WTC11 (cell line): ENCODE data around the gene NCS1. TPM values are rescaled to one million over a fixed set of nuclear protein-coding genes. Genes with fewer than 3 reads are reported as not detected.

ENCODE experiments used
- ATAC-seq: fragments of 200-7000 bp; cut with Tn5 transposase; 2 replicates; pipeline ENCODE4 v1.10.0; 2021; ENCODE audit warnings: mild to moderate bottlenecking, moderate library complexity
- CTCF ChIA-PET: fragments of 300-600 bp; sonication (Branson Sonifier 250); formaldehyde crosslinking; loops from one replicate; lab custom pipeline; 2021; ENCODE audit warnings: antibody characterized with exemption; lab: Charles Lee
- POLR2A ChIA-PET: fragments of 350-600 bp; sonication (Branson Sonifier 250); formaldehyde crosslinking; loops from one replicate; lab custom pipeline; 2021; ENCODE audit warnings: antibody characterized with exemption; lab: Charles Lee
- DNase-seq: peaks from one replicate; pipeline ENCODE4 v3.0.0; 2021; ENCODE audit warnings: low spot score
- H3K27ac Mint-ChIP-seq: 2 replicates; pipeline ENCODE4 v1.8.0; 2021; ENCODE audit warnings: mixed read lengths
- H3K27me3 Mint-ChIP-seq: 2 replicates; pipeline ENCODE4 v1.8.0; 2021; ENCODE audit warnings: low read depth, mild to moderate bottlenecking, moderate library complexity, mixed read lengths
- H3K36me3 Mint-ChIP-seq: 2 replicates; pipeline ENCODE4 v1.8.0; 2021; ENCODE audit warnings: mixed read lengths
- H3K4me1 Mint-ChIP-seq: 2 replicates; pipeline ENCODE4 v1.8.0; 2022; ENCODE audit warnings: mixed read lengths
- H3K4me3 Mint-ChIP-seq: 2 replicates; pipeline ENCODE4 v1.8.0; 2021; ENCODE audit warnings: mild to moderate bottlenecking, moderate library complexity, mixed read lengths
- H3K9me3 Mint-ChIP-seq: 2 replicates; pipeline ENCODE4 v1.8.0; 2021; ENCODE audit warnings: mixed read lengths
- ATF1 ChIP-seq: sonication (generic); formaldehyde crosslinking; IDR thresholded peaks from 2 replicates; pipeline ENCODE4 v1.8.1; 2023; ENCODE audit warnings: mild to moderate bottlenecking, moderate library complexity, missing genetic modification reagents
- CREB1 ChIP-seq: sonication (generic); formaldehyde crosslinking; IDR thresholded peaks from 2 replicates; pipeline ENCODE4 v1.8.0; 2023; ENCODE audit warnings: mild to moderate bottlenecking, missing genetic modification reagents
- E2F4 ChIP-seq: sonication (generic); formaldehyde crosslinking; IDR thresholded peaks from 2 replicates; pipeline ENCODE4 v1.8.1; 2022; ENCODE audit warnings: low read depth, mild to moderate bottlenecking, moderate library complexity, missing genetic modification reagents, borderline replicate concordance
- ELF4 ChIP-seq: sonication (generic); formaldehyde crosslinking; IDR thresholded peaks from 2 replicates; pipeline ENCODE4 v1.8.1; 2022; ENCODE audit warnings: low read depth, mild to moderate bottlenecking, moderate library complexity, missing genetic modification reagents
- ERG ChIP-seq: fragments of 250-450 bp; sonication (Bioruptor Pico); IDR thresholded peaks from 2 replicates; pipeline ENCODE4 v1.8.0; 2021; ENCODE audit warnings: mild to moderate bottlenecking
- FOXP1 ChIP-seq: sonication (generic); formaldehyde crosslinking; IDR thresholded peaks from 2 replicates; pipeline ENCODE4 v1.8.0; 2022; ENCODE audit warnings: missing genetic modification reagents, mild to moderate bottlenecking, moderate library complexity, borderline replicate concordance
- GTF2I ChIP-seq: fragments of 250-450 bp; sonication (Bioruptor Pico); conservative IDR thresholded peaks from 2 replicates; pipeline ENCODE4 v1.4.0; 2021; ENCODE audit warnings: mild to moderate bottlenecking
- JUN ChIP-seq: sonication (generic); formaldehyde crosslinking; IDR thresholded peaks from 2 replicates; pipeline ENCODE4 v1.8.0; 2023; ENCODE audit warnings: mild to moderate bottlenecking, missing genetic modification reagents
- MYBL2 ChIP-seq: sonication (generic); formaldehyde crosslinking; IDR thresholded peaks from 2 replicates; pipeline ENCODE4 v1.8.1; 2023; ENCODE audit warnings: mild to moderate bottlenecking, moderate library complexity, missing genetic modification reagents
- NFE2L1 ChIP-seq: sonication (generic); formaldehyde crosslinking; IDR thresholded peaks from 2 replicates; pipeline ENCODE4 v1.8.1; 2023; ENCODE audit warnings: missing genetic modification reagents
- NR3C1 ChIP-seq: sonication (generic); formaldehyde crosslinking; conservative IDR thresholded peaks from 2 replicates; pipeline ENCODE4 v1.8.1; 2023; ENCODE audit warnings: low read depth, mild to moderate bottlenecking, missing genetic modification reagents
- RORB ChIP-seq: fragments of 250-450 bp; sonication (Bioruptor Pico); IDR thresholded peaks from 2 replicates; pipeline ENCODE4 v1.9.0; 2021; ENCODE audit warnings: mild to moderate bottlenecking
- SMAD3 ChIP-seq: sonication (generic); formaldehyde crosslinking; IDR thresholded peaks from 2 replicates; pipeline ENCODE4 v1.8.0; 2022; ENCODE audit warnings: missing genetic modification reagents, mild to moderate bottlenecking, borderline replicate concordance
- SP1 ChIP-seq: sonication (generic); formaldehyde crosslinking; conservative IDR thresholded peaks from 2 replicates; pipeline ENCODE4 v1.8.1; 2022; ENCODE audit warnings: missing genetic modification reagents
- TEAD1 ChIP-seq: sonication (generic); formaldehyde crosslinking; IDR thresholded peaks from 2 replicates; pipeline ENCODE4 v1.8.0; 2022; ENCODE audit warnings: mild to moderate bottlenecking, missing genetic modification reagents
- TP53 ChIP-seq: sonication (generic); formaldehyde crosslinking; IDR thresholded peaks from 2 replicates; pipeline ENCODE4 v1.8.1; 2023; ENCODE audit warnings: mild to moderate bottlenecking, missing genetic modification reagents
- USF1 ChIP-seq: sonication (generic); formaldehyde crosslinking; IDR thresholded peaks from 2 replicates; pipeline ENCODE4 v1.8.0; 2022; ENCODE audit warnings: mild to moderate bottlenecking, missing genetic modification reagents
- ZBTB21 ChIP-seq: sonication (generic); formaldehyde crosslinking; IDR thresholded peaks from 2 replicates; pipeline ENCODE4 v1.8.1; 2023; ENCODE audit warnings: mild to moderate bottlenecking, missing genetic modification reagents, borderline replicate concordance
- ZNF219 ChIP-seq: sonication (generic); formaldehyde crosslinking; IDR thresholded peaks from 2 replicates; pipeline ENCODE4 v1.8.0; 2023; ENCODE audit warnings: missing genetic modification reagents, mild to moderate bottlenecking, borderline replicate concordance
- ZNF416 ChIP-seq: fragments of 250-450 bp; sonication (Bioruptor Pico); IDR thresholded peaks from 2 replicates; pipeline ENCODE4 v1.9.0; 2021; ENCODE audit warnings: mild to moderate bottlenecking, inconsistent platforms
- ZNF423 ChIP-seq: fragments of 250-450 bp; sonication (Bioruptor Pico); IDR thresholded peaks from 2 replicates; pipeline ENCODE4 v2.1.2; 2022; ENCODE audit warnings: mild to moderate bottlenecking, moderate library complexity
- ZNF671 ChIP-seq: fragments of 250-450 bp; sonication (Bioruptor Pico); IDR thresholded peaks from 2 replicates; pipeline ENCODE4 v1.8.0; 2021; ENCODE audit warnings: mild to moderate bottlenecking
- total RNA-seq: library from RNA; stranded (reverse); gene quantifications from 3 replicates; pipeline ENCODE4 v1.2.3, GENCODE V29; 2021
- TF ChIP-seq, protein P1 (sequence below): sonication (generic); formaldehyde crosslinking; IDR thresholded peaks from 2 replicates; pipeline ENCODE4 v1.8.1; 2023; ENCODE audit warnings: mild to moderate bottlenecking, missing genetic modification reagents
- TF ChIP-seq, protein P2 (sequence below): sonication (generic); formaldehyde crosslinking; IDR thresholded peaks from 2 replicates; pipeline ENCODE4 v1.8.0; 2023; ENCODE audit warnings: missing genetic modification reagents, mild to moderate bottlenecking, borderline replicate concordance

The NCS1 gene
- total RNA-seq, 1 experiment from 2014 or later = 32.4 TPM

DNA sequence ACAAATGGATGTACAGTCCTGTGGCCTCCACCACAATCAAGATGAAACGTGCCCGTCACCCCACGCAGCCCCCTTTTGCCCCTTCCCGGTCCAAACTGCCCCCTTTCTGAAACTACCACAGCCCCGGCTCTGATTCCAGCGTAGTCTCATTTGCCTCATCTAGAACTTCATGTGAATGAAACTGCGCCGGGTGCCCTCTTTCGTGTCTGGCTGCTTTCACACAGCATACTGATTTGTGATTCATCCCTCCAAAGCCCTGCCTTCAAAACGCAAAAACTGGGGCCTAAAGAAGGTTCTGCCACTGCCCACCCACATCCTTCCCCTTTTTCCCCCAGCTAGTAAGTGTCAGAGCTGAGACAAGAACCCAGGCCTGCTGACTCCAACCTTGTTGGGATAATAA is 31.5 kb upstream of the NCS1 start (continued):
- TF ChIP-seq USF1 (no peak), MYBL2 (CRISPR knock-in tag) (no peak), JUN (CRISPR knock-in tag) (no peak), NFE2L1 (CRISPR knock-in tag) (no peak), ZNF671 (CRISPR knock-in tag) (no peak), NR3C1 (CRISPR knock-in tag) (no peak), SP1 (CRISPR knock-in tag) (no peak), RORB (CRISPR knock-in tag) (no peak), FOXP1 (CRISPR knock-in tag) (no peak), ATF1 (CRISPR knock-in tag) (no peak)
- TF ChIP-seq, protein P1, sequence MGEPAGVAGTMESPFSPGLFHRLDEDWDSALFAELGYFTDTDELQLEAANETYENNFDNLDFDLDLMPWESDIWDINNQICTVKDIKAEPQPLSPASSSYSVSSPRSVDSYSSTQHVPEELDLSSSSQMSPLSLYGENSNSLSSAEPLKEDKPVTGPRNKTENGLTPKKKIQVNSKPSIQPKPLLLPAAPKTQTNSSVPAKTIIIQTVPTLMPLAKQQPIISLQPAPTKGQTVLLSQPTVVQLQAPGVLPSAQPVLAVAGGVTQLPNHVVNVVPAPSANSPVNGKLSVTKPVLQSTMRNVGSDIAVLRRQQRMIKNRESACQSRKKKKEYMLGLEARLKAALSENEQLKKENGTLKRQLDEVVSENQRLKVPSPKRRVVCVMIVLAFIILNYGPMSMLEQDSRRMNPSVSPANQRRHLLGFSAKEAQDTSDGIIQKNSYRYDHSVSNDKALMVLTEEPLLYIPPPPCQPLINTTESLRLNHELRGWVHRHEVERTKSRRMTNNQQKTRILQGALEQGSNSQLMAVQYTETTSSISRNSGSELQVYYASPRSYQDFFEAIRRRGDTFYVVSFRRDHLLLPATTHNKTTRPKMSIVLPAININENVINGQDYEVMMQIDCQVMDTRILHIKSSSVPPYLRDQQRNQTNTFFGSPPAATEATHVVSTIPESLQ (CRISPR knock-in tag) = no peak

DNA sequence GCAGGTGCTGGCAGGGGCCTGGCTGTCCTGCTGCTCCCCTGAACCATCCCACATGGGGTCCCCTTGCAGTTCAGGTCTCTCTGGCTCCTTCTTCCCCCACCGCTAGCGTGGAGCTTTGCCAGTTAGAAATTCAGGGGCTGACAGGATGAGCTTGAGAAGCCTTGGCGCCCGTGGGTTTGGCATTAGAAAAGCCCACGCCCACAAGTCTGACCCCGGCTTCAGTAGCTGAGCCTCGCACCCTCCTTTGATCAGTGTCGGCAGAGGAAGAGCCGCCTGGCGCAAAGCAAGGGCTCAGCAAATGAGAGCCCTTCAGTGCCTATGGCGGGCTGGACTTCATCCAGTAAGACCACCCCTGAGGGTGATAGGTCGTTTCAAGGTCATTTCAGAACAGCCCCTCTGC is 30.1 kb upstream of the NCS1 start:
- DNase-seq (no peak), ATAC-seq (no peak)
- CTCF ChIA-PET = interaction anchor here (0.6 to 1.4 kb wide), 2 partner anchors 64 to 101 kb away, joined by 3 to 5 read pairs; no protein-coding TSS in a partner anchor
- peaks cover under 1% of the 10 kb centered on the region; the same call in 1 of the 2 replicates for H3K36me3 Mint-ChIP-seq
- no peaks in the 10 kb centered on the region for H3K9me3 Mint-ChIP-seq
- no peak overlapping the region for H3K27ac Mint-ChIP-seq
- peaks cover 42% of the 10 kb centered on the region for H3K4me1 Mint-ChIP-seq
- POLR2A ChIA-PET = no interaction called here
- no peak overlapping the region for H3K4me3 Mint-ChIP-seq
- no peak for TF ChIP-seq GTF2I (CRISPR knock-in tag)
- no peak for TF ChIP-seq E2F4
- TF ChIP-seq, protein P2, sequence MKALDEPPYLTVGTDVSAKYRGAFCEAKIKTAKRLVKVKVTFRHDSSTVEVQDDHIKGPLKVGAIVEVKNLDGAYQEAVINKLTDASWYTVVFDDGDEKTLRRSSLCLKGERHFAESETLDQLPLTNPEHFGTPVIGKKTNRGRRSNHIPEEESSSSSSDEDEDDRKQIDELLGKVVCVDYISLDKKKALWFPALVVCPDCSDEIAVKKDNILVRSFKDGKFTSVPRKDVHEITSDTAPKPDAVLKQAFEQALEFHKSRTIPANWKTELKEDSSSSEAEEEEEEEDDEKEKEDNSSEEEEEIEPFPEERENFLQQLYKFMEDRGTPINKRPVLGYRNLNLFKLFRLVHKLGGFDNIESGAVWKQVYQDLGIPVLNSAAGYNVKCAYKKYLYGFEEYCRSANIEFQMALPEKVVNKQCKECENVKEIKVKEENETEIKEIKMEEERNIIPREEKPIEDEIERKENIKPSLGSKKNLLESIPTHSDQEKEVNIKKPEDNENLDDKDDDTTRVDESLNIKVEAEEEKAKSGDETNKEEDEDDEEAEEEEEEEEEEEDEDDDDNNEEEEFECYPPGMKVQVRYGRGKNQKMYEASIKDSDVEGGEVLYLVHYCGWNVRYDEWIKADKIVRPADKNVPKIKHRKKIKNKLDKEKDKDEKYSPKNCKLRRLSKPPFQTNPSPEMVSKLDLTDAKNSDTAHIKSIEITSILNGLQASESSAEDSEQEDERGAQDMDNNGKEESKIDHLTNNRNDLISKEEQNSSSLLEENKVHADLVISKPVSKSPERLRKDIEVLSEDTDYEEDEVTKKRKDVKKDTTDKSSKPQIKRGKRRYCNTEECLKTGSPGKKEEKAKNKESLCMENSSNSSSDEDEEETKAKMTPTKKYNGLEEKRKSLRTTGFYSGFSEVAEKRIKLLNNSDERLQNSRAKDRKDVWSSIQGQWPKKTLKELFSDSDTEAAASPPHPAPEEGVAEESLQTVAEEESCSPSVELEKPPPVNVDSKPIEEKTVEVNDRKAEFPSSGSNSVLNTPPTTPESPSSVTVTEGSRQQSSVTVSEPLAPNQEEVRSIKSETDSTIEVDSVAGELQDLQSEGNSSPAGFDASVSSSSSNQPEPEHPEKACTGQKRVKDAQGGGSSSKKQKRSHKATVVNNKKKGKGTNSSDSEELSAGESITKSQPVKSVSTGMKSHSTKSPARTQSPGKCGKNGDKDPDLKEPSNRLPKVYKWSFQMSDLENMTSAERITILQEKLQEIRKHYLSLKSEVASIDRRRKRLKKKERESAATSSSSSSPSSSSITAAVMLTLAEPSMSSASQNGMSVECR (CRISPR knock-in tag) = no peak
- no peak for TF ChIP-seq ELF4 (CRISPR knock-in tag)
- no peak for TF ChIP-seq ERG (CRISPR knock-in tag)
- TF ChIP-seq ZBTB21 = no peak
- no peak for TF ChIP-seq SMAD3 (CRISPR knock-in tag)
- no peak for TF ChIP-seq ZNF423 (CRISPR knock-in tag)
- no peak for TF ChIP-seq FOXP1 (CRISPR knock-in tag)
- TF ChIP-seq ZNF671 (CRISPR knock-in tag) = no peak
- no peak for TF ChIP-seq ZNF416 (CRISPR knock-in tag)
- TF ChIP-seq TEAD1 (CRISPR knock-in tag) = no peak
- no peak for TF ChIP-seq TP53
- TF ChIP-seq CREB1 (CRISPR knock-in tag) = no peak
- no peak for TF ChIP-seq ZNF219 (CRISPR knock-in tag)
- TF ChIP-seq, protein P1 (CRISPR knock-in tag) = no peak
- H3K27me3 Mint-ChIP-seq = no peaks in the 10 kb centered on the region
